Memory B cell (primary cell): ENCODE data around the gene ADAM12.

Experiments used
- ATAC-seq: fragments of 150-1000 bp; cut with Tn5 transposase; 2 replicates; pipeline ENCODE4 v1.10.0; 2021; ENCODE audit warnings: low read depth, mild to moderate bottlenecking, moderate library complexity
- DNase-seq, 2 donors: peaks; one replicate each; pipeline ENCODE4 v3.0.0; 2022; ENCODE audit warnings: low spot score in 2 of 2
- H3K27ac Mint-ChIP-seq: one replicate; pipeline ENCODE4 v1.8.0; 2022; ENCODE audit warnings: mild to moderate bottlenecking, moderate library complexity, mixed read lengths
- H3K27me3 Mint-ChIP-seq: one replicate; pipeline ENCODE4 v1.8.0; 2022; ENCODE audit warnings: mixed read lengths
- H3K36me3 Mint-ChIP-seq: one replicate; pipeline ENCODE4 v1.8.0; 2022; ENCODE audit warnings: mild to moderate bottlenecking, mixed read lengths
- H3K4me1 Mint-ChIP-seq: one replicate; pipeline ENCODE4 v1.8.0; 2022; ENCODE audit warnings: mixed read lengths
- H3K4me3 Mint-ChIP-seq: one replicate; pipeline ENCODE4 v1.8.0; 2022; ENCODE audit warnings: mild to moderate bottlenecking, moderate library complexity, mixed read lengths
- H3K9me3 Mint-ChIP-seq: one replicate; pipeline ENCODE4 v1.8.0; 2022; ENCODE audit warnings: mixed read lengths

The ADAM12 gene

GRCh38 chr10:126126866-126127265 is 261.4 kb downstream of the ADAM12 start:
- DNase-seq (no peak), ATAC-seq (no peak)
- H3K4me3 Mint-ChIP-seq: no peak overlapping the region
- peaks cover 3% of the 10 kb centered on the region for H3K27me3 Mint-ChIP-seq
- H3K9me3 Mint-ChIP-seq: peaks cover 4% of the 10 kb centered on the region
- no peaks in the 10 kb centered on the region for H3K36me3 Mint-ChIP-seq
- no peak overlapping the region for H3K27ac Mint-ChIP-seq
- peaks cover 2% of the 10 kb centered on the region for H3K4me1 Mint-ChIP-seq

GRCh38 chr10:126126023-126126422 is 262.3 kb downstream of the ADAM12 start:
- H3K27ac Mint-ChIP-seq: no peak overlapping the region
- H3K27me3 Mint-ChIP-seq: peaks cover 3% of the 10 kb centered on the region
- no peak overlapping the region for H3K4me3 Mint-ChIP-seq
- H3K9me3 Mint-ChIP-seq: peaks cover 4% of the 10 kb centered on the region
- no peak for ATAC-seq
- H3K4me1 Mint-ChIP-seq: peaks cover 2% of the 10 kb centered on the region
- DNase-seq: no peak
- no peaks in the 10 kb centered on the region for H3K36me3 Mint-ChIP-seq

GRCh38 chr10:126124668-126125349 is 263.5 kb downstream of the ADAM12 start:
- H3K36me3 Mint-ChIP-seq: no peaks in the 10 kb centered on the region
- H3K27ac Mint-ChIP-seq: no peak overlapping the region
- peaks cover 4% of the 10 kb centered on the region for H3K9me3 Mint-ChIP-seq
- H3K4me3 Mint-ChIP-seq: no peak overlapping the region
- DNase-seq (no peak), ATAC-seq (no peak)
- peaks cover 2% of the 10 kb centered on the region for H3K4me1 Mint-ChIP-seq
- H3K27me3 Mint-ChIP-seq: peaks cover 3% of the 10 kb centered on the region

GRCh38 chr10:126124046-126124445 is 264.2 kb downstream of the ADAM12 start:
- DNase-seq (no peak), ATAC-seq (no peak)
- Mint-ChIP-seq H3K36me3 (no peaks in the 10 kb centered on the region), H3K9me3 (peaks cover 4% of the 10 kb centered on the region), H3K27me3 (peaks cover 3% of the 10 kb centered on the region), H3K4me1 (peaks cover 2% of the 10 kb centered on the region), H3K27ac (no peak overlapping the region), H3K4me3 (no peak overlapping the region)

GRCh38 chr10:126123466-126123865 is 264.8 kb downstream of the ADAM12 start:
- Mint-ChIP-seq H3K9me3 (peaks cover 3% of the 10 kb centered on the region), H3K27ac (no peak overlapping the region), H3K4me1 (peaks cover 2% of the 10 kb centered on the region), H3K36me3 (no peaks in the 10 kb centered on the region), H3K4me3 (no peak overlapping the region), H3K27me3 (peaks cover 3% of the 10 kb centered on the region)
- no peak for DNase-seq
- ATAC-seq: no peak

- peaks cover 1% of the 10 kb centered on the region for H3K9me3 Mint-ChIP-seq
- ATAC-seq (no peak), DNase-seq (no peak)
- H3K4me3 Mint-ChIP-seq: no peak overlapping the region
- no peaks in the 10 kb centered on the region for H3K4me1 Mint-ChIP-seq
- no peaks in the 10 kb centered on the region for H3K36me3 Mint-ChIP-seq
- no peak overlapping the region for H3K27ac Mint-ChIP-seq
- H3K27me3 Mint-ChIP-seq: peaks cover 3% of the 10 kb centered on the region
Observed at GRCh38 chr10:126122881-126123280, 265.4 kb downstream of the ADAM12 start.

- ATAC-seq: no peak
- H3K9me3 Mint-ChIP-seq: no peaks in the 10 kb centered on the region
- H3K36me3 Mint-ChIP-seq: no peaks in the 10 kb centered on the region
- H3K27me3 Mint-ChIP-seq: no peaks in the 10 kb centered on the region
- no peak overlapping the region for H3K4me3 Mint-ChIP-seq
- no peak for DNase-seq
- no peak overlapping the region for H3K27ac Mint-ChIP-seq
- peaks cover 3% of the 10 kb centered on the region for H3K4me1 Mint-ChIP-seq
Observed at GRCh38 chr10:126119599-126119998, 268.7 kb downstream of the ADAM12 start.

- DNase-seq: no peak
- H3K4me1 Mint-ChIP-seq: peaks cover 3% of the 10 kb centered on the region
- ATAC-seq: no peak
- no peaks in the 10 kb centered on the region for H3K9me3 Mint-ChIP-seq
- H3K4me3 Mint-ChIP-seq: no peak overlapping the region
- H3K36me3 Mint-ChIP-seq: no peaks in the 10 kb centered on the region
- H3K27me3 Mint-ChIP-seq: peaks cover 5% of the 10 kb centered on the region
- no peak overlapping the region for H3K27ac Mint-ChIP-seq
Observed at GRCh38 chr10:126118476-126118875, 269.8 kb downstream of the ADAM12 start.

GRCh38 chr10:126117196-126117595 is 271.1 kb downstream of the ADAM12 start:
- Mint-ChIP-seq H3K36me3 (peaks cover 2% of the 10 kb centered on the region), H3K4me3 (no peak overlapping the region), H3K9me3 (no peaks in the 10 kb centered on the region), H3K27me3 (peaks cover 8% of the 10 kb centered on the region), H3K27ac (no peak overlapping the region), H3K4me1 (peaks cover 3% of the 10 kb centered on the region)
- DNase-seq: no peak
- ATAC-seq: no peak

- ATAC-seq: no peak
- H3K27me3 Mint-ChIP-seq: peaks cover 12% of the 10 kb centered on the region
- peaks cover 2% of the 10 kb centered on the region for H3K36me3 Mint-ChIP-seq
- no peak overlapping the region for H3K4me3 Mint-ChIP-seq
- H3K9me3 Mint-ChIP-seq: no peaks in the 10 kb centered on the region
- H3K4me1 Mint-ChIP-seq: peaks cover 3% of the 10 kb centered on the region
- no peak for DNase-seq
- no peak overlapping the region for H3K27ac Mint-ChIP-seq
Observed at GRCh38 chr10:126115886-126116285, 272.4 kb downstream of the ADAM12 start.

- peaks cover 14% of the 10 kb centered on the region for H3K27me3 Mint-ChIP-seq
Observed at GRCh38 chr10:126114884-126115555, 273.3 kb downstream of the ADAM12 start.

GRCh38 chr10:126111516-126111915 is 276.8 kb downstream of the ADAM12 start:
- Mint-ChIP-seq H3K36me3 (peaks cover 2% of the 10 kb centered on the region), H3K27ac (no peak overlapping the region), H3K27me3 (peaks cover 16% of the 10 kb centered on the region), H3K9me3 (no peaks in the 10 kb centered on the region), H3K4me3 (no peak overlapping the region), H3K4me1 (peaks cover 4% of the 10 kb centered on the region)
- no peak for ATAC-seq
- DNase-seq: no peak

More at GRCh38 chr10:126114884-126115555, 273.3 kb downstream of the ADAM12 start:
- H3K4me3 Mint-ChIP-seq: no peak overlapping the region
- no peak for ATAC-seq
- no peaks in the 10 kb centered on the region for H3K9me3 Mint-ChIP-seq
- peaks cover 2% of the 10 kb centered on the region for H3K36me3 Mint-ChIP-seq
- DNase-seq: no peak
- peaks cover 5% of the 10 kb centered on the region for H3K4me1 Mint-ChIP-seq
- no peak overlapping the region for H3K27ac Mint-ChIP-seq

- H3K4me1 Mint-ChIP-seq: peaks cover 2% of the 10 kb centered on the region
- H3K4me3 Mint-ChIP-seq: no peak overlapping the region
- peaks cover 2% of the 10 kb centered on the region for H3K36me3 Mint-ChIP-seq
- peaks cover 16% of the 10 kb centered on the region for H3K27me3 Mint-ChIP-seq
- DNase-seq: no peak
- H3K9me3 Mint-ChIP-seq: no peaks in the 10 kb centered on the region
- no peak for ATAC-seq
- no peak overlapping the region for H3K27ac Mint-ChIP-seq
Observed at GRCh38 chr10:126110489-126111180, 277.6 kb downstream of the ADAM12 start.

GRCh38 chr10:126109893-126110292 is 278.4 kb downstream of the ADAM12 start:
- DNase-seq: no peak
- no peak for ATAC-seq
- Mint-ChIP-seq H3K9me3 (no peaks in the 10 kb centered on the region), H3K36me3 (peaks cover 2% of the 10 kb centered on the region), H3K4me3 (no peak overlapping the region), H3K27ac (no peak overlapping the region), H3K4me1 (peaks cover 2% of the 10 kb centered on the region), H3K27me3 (peaks cover 16% of the 10 kb centered on the region)
